Stimulated activated CD4-positive, alpha-beta T cell treated with anti-CD3 and anti-CD28 coated beads, Interleukin-15, amount 100 ng/mL, for 1 hour (primary cell): Measurements from ENCODE around the gene RRP15.

Source experiments
- DNase-seq, 2 donors: peaks; one replicate each; pipeline ENCODE4 v3.0.0-alpha.2; 2020; ENCODE audit warnings: low read depth in 1 of 2, low spot score in 1 of 2

RRP15 gene

GRCh38 chr1:218384581-218384993 lies 99.5 kb downstream of the RRP15 start:
- no peak for DNase-seq
